GM21717 (cell line): ENCODE measurements around the gene GRIN2A.
A peak's percentile ranks its signal among the peaks of the same experiment; 100 is the strongest.

ENCODE experiments used
- ATAC-seq: cut with Tn5 transposase; IDR thresholded peaks from one replicate; pipeline ENCODE4 v1.9.1; 2021; ENCODE audit warnings: mild to moderate bottlenecking, moderate library complexity; ENCODE audit not compliant: unreplicated experiment

Gene GRIN2A

GRCh38 chr16:9977333-9977897 is 204.8 kb downstream of the GRIN2A start:
- no peak for ATAC-seq

DNA sequence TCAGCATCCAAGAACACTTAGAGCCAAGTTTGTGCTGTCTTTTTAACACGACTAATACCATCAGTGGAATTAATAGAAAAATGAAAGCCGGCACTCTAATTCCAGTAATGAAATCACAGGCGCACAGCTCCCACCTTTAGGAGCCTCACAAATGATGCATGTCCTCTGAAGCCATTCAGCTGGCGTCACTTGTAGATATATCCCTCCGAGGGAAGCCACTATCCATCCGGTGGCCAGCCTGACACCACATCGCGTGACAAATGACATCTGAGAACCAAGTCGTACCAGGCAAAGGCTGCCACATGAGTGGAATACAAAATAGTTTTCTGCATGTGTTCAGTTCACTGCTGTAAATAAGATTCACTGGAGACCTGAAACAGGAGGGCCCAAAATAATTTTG is 205.6 kb downstream of the GRIN2A start:
- ATAC-seq: no peak

DNA sequence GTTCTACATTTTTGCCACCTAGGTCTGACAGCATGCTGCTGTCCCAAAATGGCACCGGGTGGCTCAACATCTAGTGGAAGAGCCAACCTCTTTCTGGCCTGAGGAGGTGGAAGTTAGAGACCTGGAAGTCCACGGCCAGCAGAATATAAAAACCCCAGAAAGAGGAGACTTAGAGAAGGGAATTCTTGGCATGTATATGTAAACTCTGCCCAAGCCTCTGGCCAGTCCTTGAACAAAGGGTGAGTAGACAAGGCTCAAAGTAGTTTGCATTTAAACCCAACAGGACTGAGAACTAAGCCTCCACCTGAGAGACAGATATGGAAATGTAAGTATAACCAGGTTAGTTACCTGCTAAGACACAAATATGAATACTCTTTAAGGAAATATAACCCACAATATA is 210.3 kb downstream of the GRIN2A start:
- no peak for ATAC-seq

- ATAC-seq: no peak
These were observed 211.4 kb downstream of the GRIN2A start for GRCh38 chr16:9970796-9971195.

- no peak for ATAC-seq
These were observed 212.0 kb downstream of the GRIN2A start for GRCh38 chr16:9970244-9970643.

GRCh38 chr16:9969580-9969979 is 212.6 kb downstream of the GRIN2A start:
- ATAC-seq: no peak

- ATAC-seq: peak; percentile 85
These were observed 215.6 kb downstream of the GRIN2A start for GRCh38 chr16:9966569-9967157.

DNA sequence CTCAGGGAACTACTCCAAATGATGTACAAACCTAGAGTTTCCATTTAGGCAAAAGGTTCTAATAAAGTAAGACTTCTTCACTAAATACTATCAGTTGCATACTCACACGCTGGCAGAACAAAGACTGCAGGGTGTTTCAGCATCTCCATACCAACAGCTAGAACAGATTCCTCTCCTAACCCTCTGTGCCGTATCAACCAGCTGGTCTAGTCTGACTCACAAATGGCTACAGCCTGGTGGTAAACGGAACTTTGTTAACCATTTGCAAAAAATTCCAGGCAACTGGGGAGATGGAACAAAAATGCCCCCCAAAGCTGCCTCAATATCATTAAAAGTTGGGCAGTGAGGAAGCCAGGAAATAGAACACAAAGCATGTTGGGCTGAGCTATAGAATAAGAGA is 217.1 kb downstream of the GRIN2A start:
- no peak for ATAC-seq

DNA sequence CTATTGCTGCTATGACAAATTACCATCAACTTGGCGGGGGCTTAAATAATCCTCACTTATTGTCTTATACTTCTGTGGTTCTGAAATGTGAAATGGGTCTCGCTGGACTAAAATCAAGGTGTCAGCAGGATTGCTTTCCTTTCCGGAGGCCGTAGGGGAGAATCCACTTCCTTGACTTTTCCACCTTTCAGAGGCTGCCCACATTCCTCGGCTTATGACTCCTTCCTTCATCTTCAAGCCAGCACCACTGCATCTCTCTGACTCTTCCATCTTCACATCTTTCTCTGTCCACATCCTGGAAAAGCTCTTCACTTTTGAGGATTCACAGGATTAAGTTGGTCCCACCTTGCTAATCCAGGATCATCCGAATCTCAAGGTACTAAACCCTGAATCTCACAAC is 217.8 kb downstream of the GRIN2A start:
- no peak for ATAC-seq

DNA sequence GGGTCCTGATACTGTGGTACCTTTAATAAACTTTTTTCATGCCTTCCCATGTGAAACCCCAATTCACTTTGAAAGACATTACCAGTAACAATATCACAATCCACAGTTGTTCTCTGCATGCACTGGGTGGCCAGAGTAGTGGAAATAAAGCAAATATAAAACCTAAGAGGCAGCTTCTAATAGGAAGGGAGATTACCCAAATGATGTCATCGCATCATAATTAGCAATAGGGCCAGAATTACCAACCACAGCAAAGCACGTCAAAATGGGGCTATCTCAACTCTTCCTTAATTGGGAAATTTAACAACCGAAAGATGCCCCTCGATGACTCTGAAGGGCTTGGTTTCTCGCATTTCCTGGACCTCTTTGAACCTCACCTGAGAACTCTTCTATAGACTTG is 224.8 kb downstream of the GRIN2A start:
- no peak for ATAC-seq

- ATAC-seq: no peak
These were observed 225.2 kb downstream of the GRIN2A start for GRCh38 chr16:9957002-9957401.

GRCh38 chr16:9955677-9956076 is 226.6 kb downstream of the GRIN2A start:
- ATAC-seq: no peak

DNA sequence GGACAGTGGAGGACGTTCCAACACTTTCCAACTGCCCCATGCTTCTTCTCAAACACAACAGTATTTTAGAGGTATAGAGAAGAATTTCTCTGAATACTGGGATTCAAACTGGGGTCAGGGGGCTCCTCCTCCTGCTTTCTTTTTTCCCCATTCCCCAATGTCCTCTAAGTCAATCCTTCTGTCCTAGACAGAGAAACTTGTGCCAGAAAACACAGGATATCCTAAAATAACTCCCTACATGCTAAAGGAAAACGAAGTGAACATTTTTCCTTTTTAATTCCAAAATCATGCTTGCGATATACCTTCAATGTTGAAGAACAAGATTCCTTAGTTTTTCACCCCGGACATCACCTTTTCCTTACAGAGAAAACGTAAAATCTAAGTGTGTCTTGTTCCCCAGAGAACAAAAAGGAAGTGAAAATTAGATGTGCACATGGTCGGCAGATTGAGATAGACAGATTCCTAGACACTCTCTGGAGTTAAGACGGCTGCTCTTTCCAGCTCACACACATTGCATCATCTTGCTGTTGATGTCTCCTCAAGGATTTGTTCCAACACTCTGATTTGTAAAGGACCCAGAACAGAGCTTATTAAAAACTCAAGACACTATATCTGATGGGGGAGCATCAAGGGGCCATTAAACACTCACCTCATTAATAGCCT is 228.2 kb downstream of the GRIN2A start:
- ATAC-seq: no peak

- ATAC-seq: no peak
These were observed 231.6 kb downstream of the GRIN2A start for GRCh38 chr16:9950658-9951057.

DNA sequence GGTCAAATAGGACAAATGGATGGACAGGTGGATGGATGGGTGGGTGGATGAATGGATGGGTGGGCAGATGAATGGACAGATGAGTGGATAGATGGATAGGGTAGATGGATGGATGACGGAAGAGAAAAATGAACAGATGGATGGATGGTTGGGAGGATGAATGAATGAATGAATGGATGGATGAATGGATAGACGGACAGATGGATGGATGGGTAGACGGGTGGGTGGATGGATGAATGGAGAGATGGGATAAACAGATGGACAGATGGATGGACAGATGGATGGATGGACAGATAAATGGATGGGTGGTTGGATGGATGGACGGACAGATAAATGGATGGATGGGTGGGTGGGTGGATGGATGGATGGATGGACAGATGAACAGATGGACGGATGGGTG is 232.8 kb downstream of the GRIN2A start:
- no peak for ATAC-seq

DNA sequence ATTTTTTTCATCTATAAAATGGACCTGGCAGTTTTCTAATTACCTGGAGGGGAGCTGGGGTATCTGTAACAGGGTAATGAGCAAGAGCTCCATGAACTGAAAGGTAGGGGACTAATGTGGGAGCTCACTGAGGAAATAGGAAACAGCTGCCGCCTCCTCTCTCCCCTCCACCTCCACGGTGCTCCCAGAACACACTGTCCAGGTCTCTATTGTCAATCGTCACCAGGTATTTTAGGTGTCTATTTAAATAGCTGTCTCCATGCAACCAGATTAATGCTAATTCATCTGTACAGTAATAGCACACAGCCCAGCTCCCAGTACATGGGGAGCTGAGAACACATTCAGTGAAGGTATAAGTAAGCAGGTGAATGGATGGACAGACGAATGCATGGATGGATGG is 233.3 kb downstream of the GRIN2A start:
- no peak for ATAC-seq

- no peak for ATAC-seq
These were observed 236.1 kb downstream of the GRIN2A start for GRCh38 chr16:9946022-9946720.

GRCh38 chr16:9943121-9943520 is 239.1 kb downstream of the GRIN2A start:
- no peak for ATAC-seq

DNA sequence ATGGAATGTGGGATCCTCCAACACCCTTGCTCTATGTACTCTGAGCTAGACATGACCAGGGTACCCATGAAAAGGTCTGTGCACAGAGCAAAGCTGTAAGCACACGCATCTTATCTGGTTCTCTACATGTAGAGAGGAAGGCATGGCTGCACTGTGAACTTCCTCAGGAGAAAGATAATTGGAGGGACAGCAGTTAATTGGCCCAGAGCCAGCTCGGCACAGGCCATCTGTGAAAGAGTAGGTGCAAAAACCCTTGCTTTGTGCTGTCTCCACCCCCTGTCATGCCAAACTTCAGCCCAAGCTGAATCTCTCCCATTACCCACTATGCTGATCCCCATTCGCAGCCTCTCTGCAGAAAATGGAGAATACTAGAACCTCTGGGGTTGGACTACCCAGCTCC is 241.0 kb downstream of the GRIN2A start:
- no peak for ATAC-seq

DNA sequence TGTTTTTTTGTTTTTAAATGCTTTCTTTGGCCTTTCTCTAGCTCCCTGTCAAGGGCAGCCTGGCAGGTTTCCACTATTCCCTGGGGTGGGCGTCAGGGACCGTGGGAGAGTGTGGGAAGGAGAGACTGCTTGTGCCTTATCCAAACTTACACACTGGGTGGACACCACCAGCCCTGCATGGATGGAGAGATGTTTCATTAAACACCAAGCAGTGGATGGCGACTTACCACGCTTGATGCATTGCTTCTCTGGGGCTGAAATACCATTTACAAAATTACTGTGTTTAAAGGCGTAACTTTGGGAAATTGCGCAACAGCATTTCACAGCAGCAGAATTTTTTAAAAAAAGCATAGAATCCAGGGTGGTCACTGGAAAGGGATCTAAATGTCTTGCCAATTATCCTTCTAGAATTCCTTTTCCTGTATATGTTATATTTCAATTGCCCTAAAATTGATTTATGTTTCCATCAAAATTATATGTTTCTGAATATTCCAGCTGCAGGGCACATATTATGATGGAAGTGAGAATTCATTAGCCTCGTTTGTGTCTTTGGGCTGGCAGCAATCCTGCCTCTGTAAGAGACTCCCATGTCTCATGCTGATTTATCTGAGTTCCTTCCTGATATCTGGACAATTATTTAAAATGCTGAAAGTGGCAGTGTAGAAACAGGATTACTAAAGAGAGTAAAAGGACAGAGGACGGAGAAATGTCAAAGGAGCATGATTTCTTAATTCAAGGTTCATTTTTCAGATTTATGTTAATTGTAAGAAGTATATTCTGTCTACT is 247.3 kb downstream of the GRIN2A start:
- no peak for ATAC-seq

DNA sequence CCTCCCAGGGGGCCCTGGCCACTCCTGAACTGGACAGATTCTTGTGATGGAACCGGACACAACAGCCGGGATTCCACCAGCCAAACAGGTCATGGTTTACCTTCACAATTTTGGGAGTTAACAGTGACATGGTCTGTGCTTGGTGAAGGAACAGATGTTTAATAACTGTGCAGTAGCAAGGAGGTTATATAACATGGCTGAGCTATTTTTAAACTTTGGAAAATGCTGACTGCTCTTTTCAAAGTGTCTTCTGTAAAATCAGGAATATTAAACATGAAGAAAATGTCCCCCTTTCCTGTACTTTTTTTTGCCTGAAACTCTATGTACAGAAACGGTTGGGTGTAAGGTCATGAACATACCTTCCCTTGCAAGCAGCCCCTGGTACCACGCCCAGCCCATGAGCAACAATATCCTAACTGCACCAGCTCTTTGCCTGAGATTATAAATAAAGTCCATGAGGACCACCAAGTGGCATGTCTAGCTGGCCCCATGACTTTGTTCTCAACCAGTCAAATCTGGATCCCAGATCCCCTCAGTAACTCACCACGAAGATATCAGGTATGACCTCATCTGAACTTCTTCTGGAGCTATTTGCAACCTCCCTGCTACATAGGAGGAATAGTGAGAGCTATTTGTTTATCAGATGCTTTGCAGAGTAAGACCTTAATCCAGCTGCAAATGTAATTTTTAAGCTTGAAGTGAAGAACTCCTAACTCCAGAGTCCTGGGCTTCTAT is 249.1 kb downstream of the GRIN2A start:
- ATAC-seq: no peak
